Measurements from ENCODE around the gene AGK. TPM values are rescaled to one million over a fixed set of nuclear protein-coding genes. Genes with fewer than 3 reads are reported as not detected.
A peak's percentile ranks its signal among the peaks of the same experiment; 100 is the strongest.
"Not testable (repeated sequence)": the region's sequence is repeated elsewhere in the genome, so short reads cannot be mapped to it uniquely, and the experiment has no call there.

The AGK gene
- total RNA-seq, 1 donor = 25.5 TPM

GRCh38 chr7:141534757-141535737 is 16.2 kb upstream of the AGK start:
- peaks cover 9% of the 10 kb centered on the region for H3K27me3 ChIP-seq (ENCODE audit: insufficient read depth, low read length)
- no peaks in the 10 kb centered on the region for H3K9me3 ChIP-seq (ENCODE audit: low read depth, low read length)
- H3K4me1 ChIP-seq (ENCODE audit: insufficient read depth, low read length) = no peaks in the 10 kb centered on the region
- H3K4me3 ChIP-seq (ENCODE audit: low read length) = no peak overlapping the region

- H3K9me3 ChIP-seq (ENCODE audit: low read depth, low read length) = no peaks in the 10 kb centered on the region
- H3K4me3 ChIP-seq (ENCODE audit: low read length) = no peak overlapping the region
- H3K27me3 ChIP-seq (ENCODE audit: insufficient read depth, low read length) = peaks cover 12% of the 10 kb centered on the region
- no peaks in the 10 kb centered on the region for H3K4me1 ChIP-seq (ENCODE audit: insufficient read depth, low read length)
Measured at GRCh38 chr7:141537906-141538305, 13.3 kb upstream of the AGK start.

- Histone ChIP-seq H3K9me3 (ENCODE audit: low read depth, low read length) (no peaks in the 10 kb centered on the region), H3K27me3 (ENCODE audit: insufficient read depth, low read length) (peaks cover 12% of the 10 kb centered on the region), H3K4me1 (ENCODE audit: insufficient read depth, low read length) (no peaks in the 10 kb centered on the region), H3K4me3 (ENCODE audit: low read length) (no peak overlapping the region)
Measured at GRCh38 chr7:141541375-141541774, 9.8 kb upstream of the AGK start.

GRCh38 chr7:141544831-141545230 is 6.4 kb upstream of the AGK start:
- Histone ChIP-seq H3K9me3 (ENCODE audit: low read depth, low read length) (no peaks in the 10 kb centered on the region), H3K27me3 (ENCODE audit: insufficient read depth, low read length) (peaks cover 3% of the 10 kb centered on the region), H3K4me1 (ENCODE audit: insufficient read depth, low read length) (no peaks in the 10 kb centered on the region), H3K4me3 (ENCODE audit: low read length) (no peak overlapping the region)

- Histone ChIP-seq H3K27me3 (ENCODE audit: insufficient read depth, low read length) (no peaks in the 10 kb centered on the region), H3K4me3 (ENCODE audit: low read length) (no peak overlapping the region)
Measured at GRCh38 chr7:141549582-141549981, 1.6 kb upstream of the AGK start.

GRCh38 chr7:141550386-141551093 is 670 bp upstream of the AGK start:
- Histone ChIP-seq H3K9me3 (ENCODE audit: low read depth, low read length) (no peaks in the 10 kb centered on the region), H3K4me3 (ENCODE audit: low read length) (peak overlapping the region; percentile 66), H3K27me3 (ENCODE audit: insufficient read depth, low read length) (no peaks in the 10 kb centered on the region), H3K4me1 (ENCODE audit: insufficient read depth, low read length) (peaks cover 18% of the 10 kb centered on the region)

More at GRCh38 chr7:141549582-141549981, 1.6 kb upstream of the AGK start:
- Histone ChIP-seq H3K9me3 (ENCODE audit: low read depth, low read length) (no peaks in the 10 kb centered on the region), H3K4me1 (ENCODE audit: insufficient read depth, low read length) (peaks cover 18% of the 10 kb centered on the region)

- Histone ChIP-seq H3K9me3 (ENCODE audit: low read depth, low read length) (no peaks in the 10 kb centered on the region), H3K27me3 (ENCODE audit: insufficient read depth, low read length) (no peaks in the 10 kb centered on the region), H3K4me1 (ENCODE audit: insufficient read depth, low read length) (peaks cover 18% of the 10 kb centered on the region), H3K4me3 (ENCODE audit: low read length) (peak overlapping the region; percentile 66)
Measured at GRCh38 chr7:141551782-141552181, 572 bp downstream of the AGK start.

- peaks cover 6% of the 10 kb centered on the region for H3K9me3 ChIP-seq (ENCODE audit: low read depth, low read length)
- H3K4me1 ChIP-seq (ENCODE audit: insufficient read depth, low read length) = peaks cover 4% of the 10 kb centered on the region
- H3K4me3 ChIP-seq (ENCODE audit: low read length) = no peak overlapping the region
- no peaks in the 10 kb centered on the region for H3K27me3 ChIP-seq (ENCODE audit: insufficient read depth, low read length)
Measured at GRCh38 chr7:141557360-141557759, 6.2 kb downstream of the AGK start.

GRCh38 chr7:141557831-141558531 is 6.8 kb downstream of the AGK start:
- H3K4me3 ChIP-seq (ENCODE audit: low read length); H3K4me1 ChIP-seq (ENCODE audit: insufficient read depth, low read length); H3K27me3 ChIP-seq (ENCODE audit: insufficient read depth, low read length): not testable (repeated sequence)

GRCh38 chr7:141558544-141559183 is 7.5 kb downstream of the AGK start:
- Histone ChIP-seq H3K4me1 (ENCODE audit: insufficient read depth, low read length) (peaks cover 2% of the 10 kb centered on the region), H3K9me3 (ENCODE audit: low read depth, low read length) (peaks cover 6% of the 10 kb centered on the region), H3K27me3 (ENCODE audit: insufficient read depth, low read length) (no peaks in the 10 kb centered on the region), H3K4me3 (ENCODE audit: low read length) (no peak overlapping the region)

More at GRCh38 chr7:141557831-141558531, 6.8 kb downstream of the AGK start:
- not testable (repeated sequence) for H3K9me3 ChIP-seq (ENCODE audit: low read depth, low read length)

- Histone ChIP-seq H3K4me1 (ENCODE audit: insufficient read depth, low read length) (peaks cover 2% of the 10 kb centered on the region), H3K9me3 (ENCODE audit: low read depth, low read length) (peaks cover 6% of the 10 kb centered on the region), H3K4me3 (ENCODE audit: low read length) (no peak overlapping the region), H3K27me3 (ENCODE audit: insufficient read depth, low read length) (no peaks in the 10 kb centered on the region)
Measured at GRCh38 chr7:141559961-141560360, 8.8 kb downstream of the AGK start.

- H3K4me1 ChIP-seq (ENCODE audit: insufficient read depth, low read length) = peaks cover 2% of the 10 kb centered on the region
- H3K4me3 ChIP-seq (ENCODE audit: low read length) = no peak overlapping the region
- H3K27me3 ChIP-seq (ENCODE audit: insufficient read depth, low read length) = no peaks in the 10 kb centered on the region
- peaks cover 6% of the 10 kb centered on the region for H3K9me3 ChIP-seq (ENCODE audit: low read depth, low read length)
Measured at GRCh38 chr7:141562036-141562435, 10.8 kb downstream of the AGK start.

GRCh38 chr7:141562543-141562942 is 11.3 kb downstream of the AGK start:
- H3K27me3 ChIP-seq (ENCODE audit: insufficient read depth, low read length) = no peaks in the 10 kb centered on the region
- H3K9me3 ChIP-seq (ENCODE audit: low read depth, low read length) = peaks cover 6% of the 10 kb centered on the region
- H3K4me1 ChIP-seq (ENCODE audit: insufficient read depth, low read length) = peaks cover 1% of the 10 kb centered on the region
- no peak overlapping the region for H3K4me3 ChIP-seq (ENCODE audit: low read length)

- no peaks in the 10 kb centered on the region for H3K27me3 ChIP-seq (ENCODE audit: insufficient read depth, low read length)
- H3K9me3 ChIP-seq (ENCODE audit: low read depth, low read length) = peaks cover 6% of the 10 kb centered on the region
- no peak overlapping the region for H3K4me3 ChIP-seq (ENCODE audit: low read length)
- H3K4me1 ChIP-seq (ENCODE audit: insufficient read depth, low read length) = no peaks in the 10 kb centered on the region
Measured at GRCh38 chr7:141562972-141563371, 11.8 kb downstream of the AGK start.

Data from mononuclear cell (primary cell).